ENCODE data around the gene B4GALT1. TPM values are rescaled to one million over a fixed set of nuclear protein-coding genes. Genes with fewer than 3 reads are reported as not detected.

B4GALT1 gene
- total RNA-seq, 4 donors from 2014 or later, result 40.9 to 59.6 (median 46.3) TPM

DNA sequence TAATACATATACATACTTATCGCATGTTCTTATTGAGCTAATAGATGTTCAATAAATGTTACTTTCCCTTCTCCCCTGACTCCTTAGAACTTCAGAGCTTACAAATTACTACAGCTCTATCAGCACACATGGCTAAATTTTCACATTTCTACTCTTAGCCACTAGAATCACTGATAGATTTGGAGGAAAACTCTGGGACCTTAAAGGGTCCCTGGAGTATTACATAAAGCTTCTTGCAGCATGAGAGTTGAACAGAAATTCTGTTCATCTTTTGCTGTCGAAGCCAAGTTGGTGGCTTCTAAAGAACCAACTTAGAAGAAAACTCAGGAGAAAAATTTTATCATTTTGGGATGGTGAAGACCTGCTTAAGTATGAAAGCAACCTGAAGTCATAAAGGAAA is 15.5 kb downstream of the B4GALT1 start:
- no peak overlapping the region for H3K4me3 ChIP-seq (ENCODE audit: low read depth, poor library complexity, severe bottlenecking)
- intact Hi-C loops (cut with DNase I; ENCODE audit: low total_unique reads), result no loop called here

DNA sequence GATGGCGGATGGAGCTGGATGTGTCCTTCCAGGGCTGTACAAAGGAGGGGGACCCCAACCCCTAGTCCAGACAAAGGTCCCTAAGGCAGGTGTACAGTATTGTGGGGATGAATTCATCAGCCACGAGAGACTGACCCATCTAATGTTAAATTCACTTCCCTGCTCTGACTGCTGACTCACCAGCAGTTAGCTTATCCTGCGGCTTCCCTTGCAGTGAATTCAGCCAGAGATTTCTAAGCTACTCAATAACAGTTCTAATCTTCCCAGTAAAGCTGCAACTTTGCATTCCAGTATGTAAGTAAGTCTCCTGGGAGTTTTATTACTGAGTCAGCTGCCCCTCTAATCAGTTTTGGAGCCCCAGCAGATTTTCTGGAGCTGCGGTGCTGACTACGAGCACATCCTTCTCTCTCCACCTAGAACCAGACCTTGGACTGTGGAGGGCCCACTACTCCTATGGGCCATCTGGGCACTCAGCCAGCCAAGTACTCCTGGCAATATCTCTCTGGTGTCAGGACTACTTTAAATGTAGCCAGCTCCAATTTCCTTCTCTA is 16.1 kb downstream of the B4GALT1 start:
- peak in 1 of 2 donors; percentile 85 for DNase-seq (ENCODE audit: low spot score in 2 of 2)
- WGBS, 2 donors, result 40 to 43% methylated on average over 5 of the region's 5 CpGs
- H3K4me3 ChIP-seq (ENCODE audit: low read depth, poor library complexity, severe bottlenecking), result no peak overlapping the region
- intact Hi-C loops (cut with DNase I; ENCODE audit: low total_unique reads), result no loop called here
- no peak for TF ChIP-seq POLR2A (IDR thresholded peaks at IDR 0.05)
- TF ChIP-seq, protein P1, sequence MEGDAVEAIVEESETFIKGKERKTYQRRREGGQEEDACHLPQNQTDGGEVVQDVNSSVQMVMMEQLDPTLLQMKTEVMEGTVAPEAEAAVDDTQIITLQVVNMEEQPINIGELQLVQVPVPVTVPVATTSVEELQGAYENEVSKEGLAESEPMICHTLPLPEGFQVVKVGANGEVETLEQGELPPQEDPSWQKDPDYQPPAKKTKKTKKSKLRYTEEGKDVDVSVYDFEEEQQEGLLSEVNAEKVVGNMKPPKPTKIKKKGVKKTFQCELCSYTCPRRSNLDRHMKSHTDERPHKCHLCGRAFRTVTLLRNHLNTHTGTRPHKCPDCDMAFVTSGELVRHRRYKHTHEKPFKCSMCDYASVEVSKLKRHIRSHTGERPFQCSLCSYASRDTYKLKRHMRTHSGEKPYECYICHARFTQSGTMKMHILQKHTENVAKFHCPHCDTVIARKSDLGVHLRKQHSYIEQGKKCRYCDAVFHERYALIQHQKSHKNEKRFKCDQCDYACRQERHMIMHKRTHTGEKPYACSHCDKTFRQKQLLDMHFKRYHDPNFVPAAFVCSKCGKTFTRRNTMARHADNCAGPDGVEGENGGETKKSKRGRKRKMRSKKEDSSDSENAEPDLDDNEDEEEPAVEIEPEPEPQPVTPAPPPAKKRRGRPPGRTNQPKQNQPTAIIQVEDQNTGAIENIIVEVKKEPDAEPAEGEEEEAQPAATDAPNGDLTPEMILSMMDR (IDR thresholded peaks at IDR 0.05), result no peak

More for the DNA sequence above, 15.5 kb downstream of the B4GALT1 start:
- TF ChIP-seq, protein P1 (IDR thresholded peaks at IDR 0.05), result no peak
- no peak for TF ChIP-seq POLR2A (IDR thresholded peaks at IDR 0.05)
- no peak for DNase-seq (ENCODE audit: low spot score in 2 of 2)
- 68 to 83% methylated on average over 2 of the region's 2 CpGs for WGBS, 2 donors

DNA sequence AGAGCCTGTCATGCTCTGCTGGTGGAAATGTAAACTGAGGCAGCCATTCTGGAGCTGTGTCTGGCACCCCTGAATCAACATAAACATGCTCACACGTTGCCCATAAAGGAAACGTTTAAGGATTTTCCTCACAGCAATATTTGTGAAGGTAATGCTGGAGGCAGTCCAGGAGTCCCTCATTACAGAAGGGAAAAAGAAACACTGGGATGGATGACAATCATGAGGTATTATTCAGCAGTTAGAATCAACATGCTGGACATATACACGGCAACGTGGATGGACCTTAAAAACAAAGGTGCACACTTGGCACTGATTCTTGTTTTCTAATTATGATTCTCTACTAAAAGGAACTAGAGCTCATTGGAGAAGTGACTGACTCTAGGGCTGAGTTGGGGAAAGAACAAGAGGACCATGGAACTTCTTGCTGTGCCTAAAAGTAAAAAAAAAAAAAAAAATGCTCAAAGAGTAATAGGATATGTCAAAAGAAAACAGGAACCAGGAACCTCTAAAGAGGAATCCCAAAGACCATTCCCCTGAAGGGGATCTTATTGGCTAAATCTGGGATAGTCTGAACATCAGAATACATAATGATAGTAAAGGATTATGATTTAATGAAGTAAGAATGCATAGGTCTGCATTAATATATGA is 18.6 kb downstream of the B4GALT1 start:
- TF ChIP-seq, protein P1 (IDR thresholded peaks at IDR 0.05), result no peak
- no peak for TF ChIP-seq POLR2A (IDR thresholded peaks at IDR 0.05)
- WGBS, 2 donors, result 39% methylated on average over 4 of the region's 4 CpGs
- peak in 1 of 2 donors; percentile 37 for DNase-seq (ENCODE audit: low spot score in 2 of 2)
- intact Hi-C loops (cut with DNase I; ENCODE audit: low total_unique reads), result no loop called here
- H3K4me3 ChIP-seq (ENCODE audit: low read depth, poor library complexity, severe bottlenecking), result no peak overlapping the region

DNA sequence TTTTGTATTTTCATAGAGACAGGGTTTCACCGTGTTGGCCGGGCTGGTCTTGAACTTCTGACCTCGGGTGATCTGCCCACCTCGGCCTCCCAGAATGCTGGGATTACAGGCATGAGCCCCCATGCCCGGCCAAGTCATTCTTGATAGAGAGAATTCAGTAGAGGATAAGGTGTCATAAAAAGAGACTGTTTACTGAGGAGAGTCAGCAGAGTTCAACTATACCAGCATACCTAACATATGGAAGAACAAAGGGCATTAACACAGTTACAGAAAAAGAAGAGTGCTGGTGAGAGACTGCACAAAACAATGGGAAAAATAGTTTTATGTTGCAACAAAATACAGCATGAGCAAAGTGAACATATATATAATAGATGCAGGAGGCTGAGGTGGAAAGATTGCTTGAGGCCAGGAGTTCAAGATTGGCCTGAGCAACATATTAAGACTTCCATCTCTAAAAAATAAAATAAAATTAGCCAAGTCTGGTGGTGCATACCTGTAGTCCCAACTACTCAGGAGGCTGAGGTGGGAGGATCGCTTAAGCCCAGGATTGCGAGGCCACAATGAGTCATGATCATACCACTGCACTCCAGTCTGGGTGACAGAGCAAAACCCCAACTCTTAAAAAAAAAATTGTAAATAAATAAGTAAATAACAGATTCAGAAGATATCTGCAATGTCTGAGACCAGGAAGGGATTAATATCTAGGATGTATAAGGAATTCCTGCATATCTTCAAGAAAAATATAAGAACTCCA is 19.5 kb downstream of the B4GALT1 start:
- TF ChIP-seq POLR2A (IDR thresholded peaks at IDR 0.05), result no peak
- TF ChIP-seq, protein P1 (IDR thresholded peaks at IDR 0.05), result no peak
- peak in 1 of 2 donors; percentile 43 for DNase-seq (ENCODE audit: low spot score in 2 of 2)
- intact Hi-C loops (cut with DNase I; ENCODE audit: low total_unique reads), result no loop called here
- H3K4me3 ChIP-seq (ENCODE audit: low read depth, poor library complexity, severe bottlenecking), result no peak overlapping the region
- WGBS, 2 donors, result 88 to 94% methylated on average over 7 of the region's 7 CpGs

DNA sequence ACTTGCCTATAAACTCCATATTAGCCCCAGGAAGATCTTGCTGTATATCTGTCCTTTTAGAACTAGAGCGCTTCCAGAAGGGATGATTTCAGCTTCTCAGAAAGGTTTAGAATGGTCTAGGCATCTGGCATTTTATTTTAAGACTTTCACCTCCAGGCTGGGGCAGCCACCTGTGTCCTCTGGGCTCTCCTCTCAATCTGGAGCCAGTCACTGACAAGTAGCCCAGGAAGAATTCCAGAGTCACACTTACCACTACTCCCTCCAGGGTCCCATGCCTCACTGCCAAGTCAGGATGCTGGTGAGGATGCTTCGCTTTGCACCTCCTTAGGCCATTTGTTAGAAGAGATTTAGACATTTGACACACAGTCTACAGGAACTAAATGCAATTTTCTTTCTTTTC is 20.8 kb downstream of the B4GALT1 start:
- no peak overlapping the region for H3K4me3 ChIP-seq (ENCODE audit: low read depth, poor library complexity, severe bottlenecking)
- intact Hi-C loops (cut with DNase I; ENCODE audit: low total_unique reads), result no loop called here
- TF ChIP-seq, protein P1 (IDR thresholded peaks at IDR 0.05), result no peak
- no peak for TF ChIP-seq POLR2A (IDR thresholded peaks at IDR 0.05)
- peak in 1 of 2 donors; percentile 43 for DNase-seq (ENCODE audit: low spot score in 2 of 2)
- WGBS, 2 donors, result 98 to 100% methylated on average over 2 of the region's 2 CpGs

All from lower leg skin (tissue), 4 donors.